Ascending aorta (tissue), 2 donors: Measurements from ENCODE around the gene SERPINA3. TPM values are rescaled to one million over a fixed set of nuclear protein-coding genes. Genes with fewer than 3 reads are reported as not detected.

Source experiments
- DNase-seq, 2 donors: peaks; one replicate each; pipeline ENCODE4 v3.0.0-alpha.2; 2019; ENCODE audit warnings: low spot score in 2 of 2
- H3K27ac ChIP-seq, 2 donors: fragments of 200-600 bp; sonication (generic); one replicate each; pipeline ENCODE4 v1.5.1; 2016 to 2017; ENCODE audit warnings: mild to moderate bottlenecking in 1 of 2
- H3K27me3 ChIP-seq: fragments of 200-600 bp; sonication (generic); one replicate; pipeline ENCODE4 v1.5.1; 2017
- H3K36me3 ChIP-seq, 2 donors: fragments of 200-600 bp; sonication (generic); one replicate each; pipeline ENCODE4 v1.5.1; 2016
- H3K4me1 ChIP-seq, 2 donors: fragments of 200-600 bp; sonication (generic); one replicate each; pipeline ENCODE4 v1.5.1; 2016 to 2017; ENCODE audit warnings: mild to moderate bottlenecking in 1 of 2
- H3K4me3 ChIP-seq, 2 donors: fragments of 200-600 bp; sonication (generic); one replicate each; pipeline ENCODE4 v1.5.1; 2016 to 2017; ENCODE audit warnings: mild to moderate bottlenecking in 1 of 2
- H3K9me3 ChIP-seq, 2 donors: fragments of 200-600 bp; sonication (generic); one replicate each; pipeline ENCODE4 v1.5.1; 2016
- CTCF ChIP-seq, 3 experiments: fragments of 200-600 bp in 2 of 3; fragments of 450-650 bp in 1 of 3; sonication (generic) in 2 of 3; IDR thresholded peaks; one replicate each; pipeline ENCODE4 v1.5.1; 2016 to 2019; ENCODE audit warnings: antibody characterized with exemption in 3 of 3, mild to moderate bottlenecking in 1 of 3, moderate library complexity in 1 of 3
- intact Hi-C: fragments of 100-400 bp; cut with DNase I; formaldehyde crosslinking; loops from one replicate; pipeline ENCODE4 v1.15.1; 2023
- total RNA-seq: library from RNA; depleted of rRNA; stranded (reverse); fragments of >200 nt; gene quantifications from one replicate; pipeline ENCODE4 v1.1.0, GENCODE V29; 2016

Gene SERPINA3
- total RNA-seq, 1 donor from 2014 or later, result 207 TPM

GRCh38 chr14:94586635-94587034 lies 25.6 kb upstream of the SERPINA3 start:
- Histone ChIP-seq H3K36me3 (no peaks in the 10 kb centered on the region), H3K27ac (no peak overlapping the region), H3K9me3 (no peaks in the 10 kb centered on the region), H3K4me1 (no peaks in the 10 kb centered on the region), H3K27me3 (no peaks in the 10 kb centered on the region), H3K4me3 (no peak overlapping the region)
- intact Hi-C loops, result no loop called here
- DNase-seq, result no peak
- TF ChIP-seq CTCF (IDR thresholded peaks at IDR 0.05), result no peak

- Histone ChIP-seq H3K4me1 (no peaks in the 10 kb centered on the region), H3K9me3 (no peaks in the 10 kb centered on the region), H3K4me3 (no peak overlapping the region), H3K36me3 (no peaks in the 10 kb centered on the region), H3K27me3 (no peaks in the 10 kb centered on the region), H3K27ac (no peak overlapping the region)
- intact Hi-C loops, result no loop called here
- no peak for DNase-seq
- no peak for TF ChIP-seq CTCF (IDR thresholded peaks at IDR 0.05)
Measured at GRCh38 chr14:94588311-94588710, 23.9 kb upstream of the SERPINA3 start.

GRCh38 chr14:94591073-94591472 lies 21.1 kb upstream of the SERPINA3 start:
- Histone ChIP-seq H3K36me3 (no peaks in the 10 kb centered on the region), H3K27me3 (no peaks in the 10 kb centered on the region), H3K4me3 (no peak overlapping the region), H3K9me3 (no peaks in the 10 kb centered on the region), H3K4me1 (no peaks in the 10 kb centered on the region), H3K27ac (no peak overlapping the region)
- no peak for TF ChIP-seq CTCF (IDR thresholded peaks at IDR 0.05)
- DNase-seq, result no peak
- intact Hi-C loops, result no loop called here

GRCh38 chr14:94591871-94592270 lies 20.3 kb upstream of the SERPINA3 start:
- TF ChIP-seq CTCF (IDR thresholded peaks at IDR 0.05), result no peak
- no peak overlapping the region for H3K4me3 ChIP-seq
- H3K36me3 ChIP-seq, result no peaks in the 10 kb centered on the region
- H3K9me3 ChIP-seq, result no peaks in the 10 kb centered on the region
- no peaks in the 10 kb centered on the region for H3K4me1 ChIP-seq
- intact Hi-C loops, result no loop called here
- no peak for DNase-seq
- H3K27ac ChIP-seq, result no peak overlapping the region
- no peaks in the 10 kb centered on the region for H3K27me3 ChIP-seq

GRCh38 chr14:94592457-94592856 lies 19.7 kb upstream of the SERPINA3 start:
- H3K27me3 ChIP-seq, result no peaks in the 10 kb centered on the region
- no peak for DNase-seq
- no peaks in the 10 kb centered on the region for H3K4me1 ChIP-seq
- no peak for TF ChIP-seq CTCF (IDR thresholded peaks at IDR 0.05)
- intact Hi-C loops, result no loop called here
- no peak overlapping the region for H3K27ac ChIP-seq
- no peak overlapping the region for H3K4me3 ChIP-seq
- H3K9me3 ChIP-seq, result no peaks in the 10 kb centered on the region
- no peaks in the 10 kb centered on the region for H3K36me3 ChIP-seq

- no peaks in the 10 kb centered on the region for H3K27me3 ChIP-seq
- no peaks in the 10 kb centered on the region for H3K9me3 ChIP-seq
- TF ChIP-seq CTCF (IDR thresholded peaks at IDR 0.05), result no peak
- no peak overlapping the region for H3K27ac ChIP-seq
- intact Hi-C loops, result no loop called here
- no peak overlapping the region for H3K4me3 ChIP-seq
- no peaks in the 10 kb centered on the region for H3K36me3 ChIP-seq
- no peak for DNase-seq
- H3K4me1 ChIP-seq, result no peaks in the 10 kb centered on the region
Measured at GRCh38 chr14:94593376-94593748, 18.8 kb upstream of the SERPINA3 start.
